Skin epidermis (tissue), 12 donors: ENCODE results near the gene SH3D19.

Experiments used
- H3K27ac ChIP-seq, 21 experiments: fragments of 200-600 bp; sonication (generic) in 11 of 21; one replicate each; pipeline ENCODE4 v1.5.0; 2020; ENCODE audit warnings: mild to moderate bottlenecking in 3 of 21, inconsistent platforms in 2 of 21, moderate library complexity in 2 of 21
- H3K4me3 ChIP-seq, 7 experiments: fragments of 200-600 bp; sonication (generic) in 2 of 7; one replicate each; pipeline ENCODE4 v1.5.0; 2020; ENCODE audit warnings: inconsistent platforms in 2 of 7, mild to moderate bottlenecking in 2 of 7, moderate library complexity in 1 of 7

SH3D19 gene

GRCh38 chr4:151204925-151205524 is 120.4 kb downstream of the SH3D19 start:
- peak overlapping the region in 2 of 21 experiments; percentile 9 to 22 for H3K27ac ChIP-seq
- H3K4me3 ChIP-seq = no peak overlapping the region

GRCh38 chr4:151202851-151203455 is 122.5 kb downstream of the SH3D19 start:
- Histone ChIP-seq H3K4me3 (no peak overlapping the region), H3K27ac (peak overlapping the region in 4 of 21 experiments; percentile 4 to 60 (median 44))

DNA sequence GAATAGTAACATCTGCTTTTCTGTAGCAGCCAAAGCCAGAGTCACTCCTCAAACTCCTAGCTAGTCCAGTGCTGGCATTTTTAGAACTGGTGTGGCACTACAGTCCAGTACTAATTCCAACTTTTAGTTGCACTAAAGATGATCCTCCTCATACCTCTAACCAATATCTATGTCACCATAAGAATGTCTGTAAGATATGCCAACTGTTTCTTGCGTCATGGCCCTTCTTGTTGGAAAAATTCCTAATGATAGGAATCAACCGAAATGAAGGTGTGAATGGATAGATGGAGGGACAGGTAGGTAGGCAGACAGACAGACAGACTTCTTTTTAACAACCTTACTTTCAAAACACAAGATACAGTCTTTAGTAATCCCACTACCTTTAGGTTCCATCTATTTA is 123.0 kb downstream of the SH3D19 start:
- Histone ChIP-seq H3K27ac (peak overlapping the region in 5 of 21 experiments; percentile 4 to 60 (median 43)), H3K4me3 (no peak overlapping the region)

DNA sequence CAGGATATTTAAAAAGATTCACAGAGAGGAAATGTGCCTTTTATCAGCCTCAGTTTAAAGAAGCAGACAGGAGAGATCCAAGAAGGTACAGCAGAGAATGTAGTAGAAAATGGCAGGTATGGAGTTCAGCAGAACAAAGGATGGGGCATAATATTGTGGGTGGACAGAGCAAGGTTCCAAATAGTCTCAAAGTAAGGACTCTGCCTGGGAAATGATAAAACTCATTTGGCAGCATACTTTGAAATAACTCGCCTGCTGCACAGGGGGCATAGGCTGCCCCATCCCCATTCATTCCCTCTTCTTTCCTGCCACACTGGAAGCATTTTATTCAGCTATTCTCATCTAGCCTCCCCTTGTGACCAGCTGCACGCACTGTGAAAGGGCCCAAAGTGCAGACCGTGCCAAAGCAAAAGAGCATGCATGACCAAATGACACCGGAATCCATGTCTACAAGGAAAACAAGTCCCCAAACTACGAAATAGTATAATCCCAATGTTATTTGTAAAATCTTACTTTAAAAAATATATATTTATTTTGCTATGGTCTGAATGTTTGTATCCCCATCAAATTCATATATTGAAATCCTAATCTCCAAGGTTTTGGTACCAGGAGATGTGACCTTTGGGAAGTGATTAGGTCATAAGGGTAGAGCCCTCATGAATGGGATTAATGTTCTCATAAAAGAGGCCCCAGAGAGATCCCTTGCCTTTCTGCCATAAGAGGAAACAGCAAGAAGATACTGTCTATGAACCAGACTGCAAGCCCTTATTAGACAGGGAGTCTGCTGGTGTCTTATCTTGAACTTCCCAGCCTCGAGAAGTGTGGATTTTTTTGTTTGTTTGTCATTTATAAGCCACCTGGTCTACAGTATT is 125.8 kb downstream of the SH3D19 start:
- no peak overlapping the region for H3K4me3 ChIP-seq
- peak overlapping the region in 6 of 21 experiments; percentile 6 to 72 (median 52) for H3K27ac ChIP-seq

DNA sequence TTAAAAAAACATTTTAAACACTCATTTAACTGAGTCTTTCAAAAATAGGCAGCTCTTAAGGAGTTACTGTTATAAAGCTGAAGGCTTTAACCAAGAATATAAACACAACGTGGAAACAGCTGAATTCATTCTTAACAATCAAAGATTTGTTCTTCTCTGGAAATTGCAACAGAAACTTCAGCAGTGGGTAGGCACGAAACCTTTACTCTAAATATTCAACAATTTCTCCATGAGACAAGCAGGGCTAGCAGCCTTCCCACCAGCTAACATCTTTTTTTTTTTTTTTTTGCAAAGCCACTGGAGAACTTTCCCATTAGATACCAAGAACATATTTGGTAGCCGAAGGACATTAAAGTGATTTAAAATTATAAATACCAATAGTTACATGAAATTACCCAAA is 126.7 kb downstream of the SH3D19 start:
- no peak overlapping the region for H3K4me3 ChIP-seq
- peak overlapping the region in 6 of 21 experiments; percentile 1 to 72 (median 40) for H3K27ac ChIP-seq

DNA sequence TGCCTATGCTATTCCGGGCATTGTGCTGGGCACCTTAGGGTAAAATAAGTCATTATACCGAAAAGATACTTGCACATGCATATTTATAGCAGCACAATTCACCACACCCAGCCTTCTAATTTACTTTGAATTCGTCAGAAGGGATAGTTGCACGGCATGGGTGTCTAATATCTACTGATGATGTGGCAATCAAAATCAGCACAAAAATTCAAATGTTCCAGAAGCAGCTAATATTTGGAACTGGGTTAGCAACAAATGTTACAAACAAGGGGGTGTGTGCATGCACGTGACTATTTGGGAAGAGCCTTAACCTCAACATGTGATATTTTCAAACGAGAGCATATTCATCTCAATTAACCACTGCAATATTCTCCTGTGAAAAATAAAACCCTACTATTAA is 128.2 kb downstream of the SH3D19 start:
- peak overlapping the region in 11 of 21 experiments; percentile 24 to 89 (median 74) for H3K27ac ChIP-seq
- H3K4me3 ChIP-seq = no peak overlapping the region

DNA sequence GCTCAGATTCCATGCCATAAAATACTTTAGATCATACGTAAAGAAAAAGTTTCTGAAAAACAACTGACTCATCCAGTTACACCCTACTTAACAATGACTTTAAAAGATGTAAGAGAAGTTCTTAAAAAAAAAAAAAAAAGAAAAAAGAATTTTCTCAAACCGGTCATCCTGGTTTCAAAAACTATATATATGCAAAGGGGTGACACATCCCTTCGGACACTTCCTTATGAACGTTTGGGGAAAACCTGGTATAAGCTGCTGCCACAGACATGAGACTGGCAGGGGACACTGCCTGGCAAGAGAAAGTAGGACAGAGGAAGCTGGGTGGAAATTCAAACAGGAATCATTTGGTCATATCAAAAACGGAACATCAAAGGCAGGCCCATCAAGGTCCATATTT is 129.6 kb downstream of the SH3D19 start:
- Histone ChIP-seq H3K27ac (peak overlapping the region in 17 of 21 experiments; percentile 10 to 89 (median 62)), H3K4me3 (no peak overlapping the region)

GRCh38 chr4:151193414-151193813 is 132.0 kb downstream of the SH3D19 start:
- H3K27ac ChIP-seq = peak overlapping the region in 1 of 21 experiments; percentile 38
- no peak overlapping the region for H3K4me3 ChIP-seq

DNA sequence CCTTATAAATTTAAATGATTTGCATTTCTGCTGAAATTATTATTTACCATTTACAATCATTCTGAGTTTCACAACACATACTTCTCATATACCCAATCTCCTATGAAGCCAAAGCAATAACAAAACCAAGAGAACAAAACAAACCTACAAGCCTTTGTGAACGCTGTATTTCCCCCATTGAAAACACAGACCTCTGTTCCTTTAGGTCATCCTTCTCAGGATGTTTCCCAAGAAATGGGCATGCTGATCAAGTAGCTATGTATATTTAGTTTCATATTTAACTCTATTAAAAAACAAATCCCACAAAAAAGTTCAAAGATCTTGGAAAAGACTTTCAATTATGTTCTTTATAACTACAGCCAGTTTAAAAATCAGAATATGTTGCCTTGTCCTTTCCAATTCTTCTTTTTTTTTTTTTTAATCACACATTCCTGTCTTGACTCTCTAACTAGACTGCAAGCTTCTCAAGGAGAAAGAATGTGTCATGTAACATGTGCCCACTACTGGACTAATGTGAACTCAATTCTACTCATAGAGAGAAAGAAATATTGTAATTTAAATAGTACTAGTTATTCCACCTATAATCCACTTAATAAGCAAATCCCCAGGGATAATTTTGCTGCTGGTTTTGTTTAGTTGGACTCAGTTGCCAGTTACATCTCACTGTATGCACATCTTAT is 132.7 kb downstream of the SH3D19 start:
- Histone ChIP-seq H3K4me3 (no peak overlapping the region), H3K27ac (peak overlapping the region in 1 of 21 experiments; percentile 38)

GRCh38 chr4:151184523-151185458 is 140.6 kb downstream of the SH3D19 start:
- no peak overlapping the region for H3K27ac ChIP-seq
- no peak overlapping the region for H3K4me3 ChIP-seq

DNA sequence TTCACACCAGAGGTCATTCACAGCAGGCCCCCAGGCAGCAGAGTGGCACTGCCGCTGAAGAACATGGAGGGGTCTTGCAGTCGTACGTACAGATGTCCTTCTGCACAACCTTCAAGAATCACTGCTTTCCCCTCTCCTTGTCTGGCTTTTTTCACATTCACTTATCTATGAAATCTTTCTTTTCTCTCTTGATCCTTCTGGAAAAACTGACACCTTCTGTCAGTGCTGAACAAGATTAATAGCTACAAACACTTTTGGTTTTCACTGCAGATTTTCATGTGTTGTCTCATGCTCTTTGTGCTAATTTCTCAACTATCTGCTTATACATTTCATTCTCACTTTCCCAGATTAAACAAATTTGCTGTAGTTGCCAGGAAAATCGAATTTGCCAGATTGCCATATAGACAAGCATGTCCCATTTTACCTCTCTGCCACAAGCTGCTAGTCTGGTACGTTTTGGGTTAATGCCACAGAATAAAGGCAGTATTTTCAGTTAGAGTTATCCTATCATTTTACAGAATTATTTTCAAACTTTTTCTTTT is 142.9 kb downstream of the SH3D19 start:
- Histone ChIP-seq H3K27ac (no peak overlapping the region), H3K4me3 (no peak overlapping the region)

- H3K27ac ChIP-seq = no peak overlapping the region
- H3K4me3 ChIP-seq = no peak overlapping the region
Measured at GRCh38 chr4:151176685-151177084, 148.7 kb downstream of the SH3D19 start.

DNA sequence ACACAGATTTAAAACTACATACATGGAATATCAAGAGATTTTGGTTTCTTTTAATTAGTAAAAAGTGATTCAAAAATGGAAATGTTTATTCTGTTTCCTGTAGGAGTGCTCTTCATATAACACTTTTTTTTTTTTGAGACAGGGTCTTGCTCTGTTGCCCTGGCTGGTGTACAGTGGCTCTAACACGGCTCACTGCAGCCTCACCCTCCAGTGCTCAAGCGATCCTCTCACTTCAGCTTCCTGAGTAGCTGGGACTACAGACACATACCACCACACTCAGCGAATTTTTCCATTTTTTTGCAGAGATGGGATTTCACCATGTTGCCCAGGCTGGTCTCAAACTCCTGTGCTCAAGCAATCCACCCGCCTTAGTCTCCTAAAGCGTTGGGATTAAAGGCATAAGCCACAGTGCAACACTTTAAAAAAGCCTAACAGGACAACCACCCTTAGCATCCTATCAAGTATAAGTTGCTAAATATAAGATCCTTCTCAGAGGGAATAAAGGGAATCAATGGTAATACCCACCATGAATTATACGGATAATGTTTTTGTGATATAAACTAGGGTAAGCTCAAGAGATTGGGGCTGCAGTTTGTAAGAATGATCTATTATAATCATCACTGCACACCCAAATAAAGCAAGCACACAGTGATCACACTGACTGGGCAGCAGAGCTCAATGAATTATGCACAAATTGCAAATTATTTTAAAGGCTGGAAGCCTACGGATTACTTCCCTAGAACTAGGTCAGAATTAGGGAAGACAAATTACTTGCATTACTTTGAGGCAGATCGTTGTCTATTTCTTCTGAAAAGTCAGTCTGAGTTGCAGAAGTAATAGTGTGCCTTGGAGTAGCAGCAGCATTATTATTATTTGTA is 149.4 kb downstream of the SH3D19 start:
- Histone ChIP-seq H3K27ac (peak overlapping the region in 1 of 21 experiments; percentile 6), H3K4me3 (no peak overlapping the region)

DNA sequence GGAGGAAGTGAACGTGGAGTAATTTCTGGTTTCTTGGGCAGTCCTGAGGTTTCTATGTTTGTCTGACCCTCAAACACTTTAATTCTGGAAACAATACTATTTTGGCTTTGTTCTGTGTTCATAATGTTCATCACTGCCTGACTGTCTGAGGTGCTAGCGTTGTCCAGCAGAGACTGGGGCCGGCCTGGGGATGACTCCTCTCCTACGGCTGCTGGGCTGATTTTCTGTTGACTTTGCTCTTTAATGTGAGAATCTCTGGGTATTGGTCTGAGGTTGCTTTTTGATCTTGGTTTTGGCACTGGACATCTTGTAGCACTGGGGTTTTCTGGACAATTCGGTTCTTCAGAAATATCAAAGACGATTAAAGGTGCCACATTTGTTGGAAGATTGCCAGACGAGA is 150.2 kb downstream of the SH3D19 start:
- Histone ChIP-seq H3K27ac (peak overlapping the region in 8 of 21 experiments; percentile 11 to 70 (median 44)), H3K4me3 (no peak overlapping the region)

DNA sequence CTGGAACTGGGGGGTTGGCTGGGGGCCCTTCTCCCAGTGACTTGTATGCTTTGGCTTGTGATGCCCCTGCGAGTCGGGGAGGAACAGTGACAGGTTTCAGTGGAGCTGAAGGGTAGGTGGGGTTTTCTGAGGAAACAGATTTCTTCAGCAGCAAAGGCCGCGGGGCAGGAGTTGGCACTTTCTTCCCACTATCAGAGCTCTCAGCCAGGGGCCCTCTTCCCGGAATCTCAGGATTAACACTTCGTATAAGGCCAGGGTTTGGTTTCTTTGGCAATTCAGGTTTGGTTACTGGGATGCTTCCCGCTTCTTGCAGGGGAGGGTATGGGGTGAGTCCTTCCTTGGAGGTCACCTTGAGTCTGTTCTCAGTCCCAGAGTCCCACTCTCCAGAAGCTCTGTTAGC is 150.6 kb downstream of the SH3D19 start:
- Histone ChIP-seq H3K4me3 (no peak overlapping the region), H3K27ac (peak overlapping the region in 8 of 21 experiments; percentile 11 to 70 (median 44))

DNA sequence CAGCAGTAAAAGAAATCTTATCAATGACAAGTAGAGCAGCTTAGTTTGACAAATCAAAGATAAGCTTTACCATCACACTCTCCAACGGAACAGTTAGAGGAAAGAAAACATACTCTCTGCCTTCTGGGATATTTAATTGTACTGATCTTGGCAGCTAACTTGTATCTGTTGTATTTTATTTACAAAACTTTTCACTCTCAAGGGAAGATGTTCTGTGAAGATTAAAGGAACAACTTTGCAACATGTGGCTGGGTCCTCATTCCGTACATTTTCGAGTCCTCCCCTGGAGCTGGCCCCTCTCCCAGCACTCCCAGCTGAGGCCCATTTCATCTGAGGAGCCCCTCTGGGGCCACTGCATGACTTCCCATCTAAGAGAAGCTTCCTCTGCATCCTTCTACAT is 151.5 kb downstream of the SH3D19 start:
- H3K27ac ChIP-seq = peak overlapping the region in 3 of 21 experiments; percentile 42 to 51 (median 45)
- no peak overlapping the region for H3K4me3 ChIP-seq

DNA sequence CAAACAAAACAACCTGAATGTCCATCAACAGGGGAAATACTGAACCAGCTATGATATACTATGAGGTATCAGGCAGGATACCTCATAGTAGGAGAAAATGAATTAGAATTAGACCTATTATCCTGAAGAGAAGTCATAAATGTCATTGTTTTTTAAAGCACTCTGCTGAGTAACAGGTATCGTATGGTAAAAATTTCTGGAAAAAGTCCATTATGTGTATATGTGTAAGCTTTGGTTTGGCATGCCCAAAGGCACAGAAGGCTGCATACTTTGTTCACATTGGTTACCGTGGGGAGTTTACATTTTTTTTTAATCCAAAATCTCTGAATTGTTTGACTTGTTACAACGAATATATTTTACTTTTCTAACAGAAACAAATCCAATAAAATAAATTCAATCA is 155.5 kb downstream of the SH3D19 start:
- Histone ChIP-seq H3K27ac (peak overlapping the region in 8 of 21 experiments; percentile 15 to 61 (median 41)), H3K4me3 (no peak overlapping the region)

GRCh38 chr4:151169223-151169622 is 156.2 kb downstream of the SH3D19 start:
- H3K27ac ChIP-seq = peak overlapping the region in 4 of 21 experiments; percentile 19 to 61 (median 41)
- H3K4me3 ChIP-seq = no peak overlapping the region
